Measurements from ENCODE around the gene VWA5A. TPM values are rescaled to one million over a fixed set of nuclear protein-coding genes. Genes with fewer than 3 reads are reported as not detected.

VWA5A gene
- 15.9 and 18.0 TPM in 2 replicates for total RNA-seq

GRCh38 chr11:124114942-124115781 lies at the start of gene VWA5A:
VWA5A (plus strand) TSS chr11:124115450; CDS start chr11:124117512, 2,062 bp downstream.

DNA sequence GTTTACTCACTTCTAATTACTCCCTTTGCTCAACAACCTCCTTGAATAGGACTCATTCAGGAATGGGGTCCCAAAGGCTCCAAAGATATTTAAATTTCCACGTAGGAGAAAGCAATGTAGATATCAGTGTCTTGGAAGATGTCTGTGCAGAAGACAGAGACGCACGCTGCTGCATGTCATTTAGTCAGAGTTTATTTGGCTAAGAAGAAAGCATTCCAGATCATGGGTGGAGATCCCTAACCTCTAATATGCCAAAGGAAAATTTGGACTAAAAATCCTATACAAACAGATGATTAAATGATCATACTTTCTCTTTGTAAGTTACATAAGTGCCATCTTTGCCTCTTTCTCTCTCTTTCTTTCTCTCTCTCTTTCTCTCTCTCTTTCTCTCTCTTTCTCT lies 67.8 kb downstream of the VWA5A start, which contains the start of gene OR10D3:
Gene OR10D3 (plus strand): TSS at position 278 of the 400 bp plus-strand sequence. CDS start 1,925 bp downstream, outside the sequence.

Other genes starting within 250 kb of the VWA5A start
- gene TMEM225, start 229.8 kb upstream of the VWA5A start, total RNA-seq: not detected in 2 replicates
- gene OR8D4, start 213.3 kb upstream of the VWA5A start, total RNA-seq: not detected in 2 replicates
- not detected in 2 replicates for gene OR4D5, start 175.8 kb upstream of the VWA5A start, total RNA-seq
- not detected in 2 replicates for gene OR6T1, start 171.6 kb upstream of the VWA5A start, total RNA-seq
- gene OR10S1, start 137.7 kb upstream of the VWA5A start, total RNA-seq: not detected in 2 replicates
- not detected in 2 replicates for gene OR10G6, start 120.3 kb upstream of the VWA5A start, total RNA-seq
- not detected in 2 replicates for gene OR10G4, start 102.5 kb upstream of the VWA5A start, total RNA-seq
- gene OR10G9, start 92.4 kb upstream of the VWA5A start, total RNA-seq: not detected in 2 replicates
- gene OR10G8, start 88.7 kb upstream of the VWA5A start, total RNA-seq: not detected in 2 replicates
- gene OR10G7, start 74.1 kb upstream of the VWA5A start, total RNA-seq: not detected in 2 replicates
- gene OR10D3, start 67.9 kb downstream of the VWA5A start, total RNA-seq: not detected in 2 replicates
- not detected in 2 replicates for gene OR8G1, start 125.6 kb downstream of the VWA5A start, total RNA-seq
- not detected in 2 replicates for gene OR8G5, start 140.9 kb downstream of the VWA5A start, total RNA-seq
- gene OR8D1, start 198.5 kb downstream of the VWA5A start, total RNA-seq: not detected in 2 replicates
- not detected in 2 replicates for gene OR8D2, start 204.7 kb downstream of the VWA5A start, total RNA-seq